Left lung (tissue), 10 donors: ENCODE results near the gene ANGPTL2. TPM values are rescaled to one million over a fixed set of nuclear protein-coding genes. Genes with fewer than 3 reads are reported as not detected.

Source experiments
- ATAC-seq: fragments of 200-7000 bp; cut with Tn5 transposase; one replicate; pipeline ENCODE4 v1.9.1; 2020; ENCODE audit warnings: moderate library complexity
- DNase-seq, 4 donors: peaks; one replicate each; pipeline ENCODE4 v3.0.0-alpha.2; 2013 to 2020
- H3K27ac ChIP-seq, 2 donors: fragments of 200-600 bp; sonication (generic) in 1 of 2; one replicate each; pipeline versions ENCODE4 v1.5.0 to v1.8.0; 2020 to 2021
- H3K27me3 ChIP-seq, 2 donors: fragments of 200-600 bp; sonication (generic) in 1 of 2; one replicate each; pipeline versions ENCODE4 v1.5.0 to v1.8.0; 2020 to 2021
- H3K36me3 ChIP-seq, 2 donors: fragments of 200-600 bp; sonication (generic) in 1 of 2; one replicate each; pipeline versions ENCODE4 v1.5.0 to v1.8.0; 2020 to 2021
- H3K4me1 ChIP-seq, 2 donors: fragments of 200-600 bp; one replicate each; pipeline ENCODE4 v1.8.0; 2021
- H3K4me3 ChIP-seq, 2 donors: fragments of 200-600 bp; sonication (generic) in 1 of 2; one replicate each; pipeline versions ENCODE4 v1.5.0 to v1.8.0; 2020 to 2021; ENCODE audit warnings: mild to moderate bottlenecking in 1 of 2
- H3K9me3 ChIP-seq, 2 donors: fragments of 200-600 bp; sonication (generic) in 1 of 2; one replicate each; pipeline versions ENCODE4 v1.5.0 to v1.8.0; 2020 to 2021
- CTCF ChIP-seq, 2 donors: fragments of 200-600 bp; sonication (generic) in 1 of 2; IDR thresholded peaks; one replicate each; pipeline versions ENCODE4 v1.5.0 to v1.8.0; 2021; ENCODE audit warnings: antibody characterized with exemption in 2 of 2
- intact Hi-C, 2 donors: fragments of 100-400 bp; cut with DNase I; formaldehyde crosslinking; loops; one replicate each; pipeline versions ENCODE4 v1.11.2 to v1.14.2; 2022
- polyA plus RNA-seq, 6 donors: library from polyadenylated mRNA; unstranded; fragments of 120-200 nt; gene quantifications; one replicate each; pipeline ENCODE4 v1.2.1, GENCODE V29; 2013; ENCODE audit not compliant: insufficient read length in 6 of 6
- total RNA-seq, 2 donors: library from RNA; stranded (reverse); fragmentation: NEBNext Ultra II Directional; extraction: Animal tissue kit (Norgen Biotek cat#: 25700); gene quantifications; one replicate each; pipeline ENCODE4 v1.2.1, GENCODE V29; 2021
- donor health status: DM: no; HTN: yes; CAD: no.
- donor health status: DM: no; HTN: no; CAD: no.

The ANGPTL2 gene
- total and polyA plus RNA-seq, 8 donors: 22.7 to 34.7 (median 30.1) TPM

GRCh38 chr9:127132375-127132774, 9.9 kb upstream of the ANGPTL2 start:
- ATAC-seq (no peak), DNase-seq (no peak)
- H3K9me3 ChIP-seq: no peaks in the 10 kb centered on the region
- H3K4me3 ChIP-seq: no peak overlapping the region
- TF ChIP-seq CTCF (IDR thresholded peaks at IDR 0.05): no peak
- H3K27ac ChIP-seq: no peak overlapping the region
- peaks cover 33 to 38% of the 10 kb centered on the region in 2 donors for H3K4me1 ChIP-seq
- H3K36me3 ChIP-seq: no peaks in the 10 kb centered on the region
- intact Hi-C loops: no loop called here
- no peaks in the 10 kb centered on the region for H3K27me3 ChIP-seq

- intact Hi-C loops: no loop called here
- DNase-seq: no peak
These were observed 9.4 kb upstream of the ANGPTL2 start for GRCh38 chr9:127131871-127132270.

GRCh38 chr9:127130661-127131538, 8.5 kb upstream of the ANGPTL2 start:
- no peaks in the 10 kb centered on the region for H3K9me3 ChIP-seq
- no peaks in the 10 kb centered on the region for H3K27me3 ChIP-seq
- DNase-seq (peak in 2 of 4 donors; percentile 53 to 77), ATAC-seq (peak; percentile 58)
- H3K4me3 ChIP-seq: no peak overlapping the region
- TF ChIP-seq CTCF (IDR thresholded peaks at IDR 0.05): no peak
- H3K27ac ChIP-seq: peak overlapping the region in 1 of 2 donors; percentile 55
- H3K36me3 ChIP-seq: no peaks in the 10 kb centered on the region
- intact Hi-C loops: no loop called here
- H3K4me1 ChIP-seq: peaks cover 33 to 38% of the 10 kb centered on the region in 2 donors

More at GRCh38 chr9:127131871-127132270, 9.4 kb upstream of the ANGPTL2 start:
- no peaks in the 10 kb centered on the region for H3K9me3 ChIP-seq
- peaks cover 33 to 38% of the 10 kb centered on the region in 2 donors for H3K4me1 ChIP-seq
- no peak overlapping the region for H3K4me3 ChIP-seq
- no peak for ATAC-seq
- peak overlapping the region in 1 of 2 donors; percentile 55 for H3K27ac ChIP-seq
- no peaks in the 10 kb centered on the region for H3K36me3 ChIP-seq
- no peak for TF ChIP-seq CTCF (IDR thresholded peaks at IDR 0.05)
- H3K27me3 ChIP-seq: no peaks in the 10 kb centered on the region

GRCh38 chr9:127130235-127130634, 7.8 kb upstream of the ANGPTL2 start:
- Histone ChIP-seq H3K36me3 (no peaks in the 10 kb centered on the region), H3K9me3 (no peaks in the 10 kb centered on the region), H3K4me3 (no peak overlapping the region), H3K4me1 (peaks cover 33 to 38% of the 10 kb centered on the region in 2 donors), H3K27ac (peak overlapping the region in 1 of 2 donors; percentile 55), H3K27me3 (no peaks in the 10 kb centered on the region)
- intact Hi-C loops: no loop called here
- no peak for TF ChIP-seq CTCF (IDR thresholded peaks at IDR 0.05)
- ATAC-seq (no peak), DNase-seq (no peak)

GRCh38 chr9:127129718-127130085, 7.3 kb upstream of the ANGPTL2 start:
- no peak for TF ChIP-seq CTCF (IDR thresholded peaks at IDR 0.05)
- no peak for ATAC-seq
- no peaks in the 10 kb centered on the region for H3K27me3 ChIP-seq
- DNase-seq: no peak
- H3K4me3 ChIP-seq: no peak overlapping the region
- H3K27ac ChIP-seq: no peak overlapping the region
- H3K9me3 ChIP-seq: no peaks in the 10 kb centered on the region
- intact Hi-C loops: no loop called here
- H3K4me1 ChIP-seq: peaks cover 32 to 38% of the 10 kb centered on the region in 2 donors
- H3K36me3 ChIP-seq: no peaks in the 10 kb centered on the region
